SKM-1 treated with dmso at 0.1 percent for 144 hours (cell line): ENCODE results near the gene SYTL1.

Experiments used
- DNase-seq: peaks from one replicate; lab custom pipeline; 2025; ENCODE audit not compliant: unreplicated experiment; lab: John Stamatoyannopoulos, UW

The SYTL1 gene

GRCh38 chr1:27402349-27402754 is 60.5 kb downstream of the SYTL1 start:
- DNase-seq: no peak

DNA sequence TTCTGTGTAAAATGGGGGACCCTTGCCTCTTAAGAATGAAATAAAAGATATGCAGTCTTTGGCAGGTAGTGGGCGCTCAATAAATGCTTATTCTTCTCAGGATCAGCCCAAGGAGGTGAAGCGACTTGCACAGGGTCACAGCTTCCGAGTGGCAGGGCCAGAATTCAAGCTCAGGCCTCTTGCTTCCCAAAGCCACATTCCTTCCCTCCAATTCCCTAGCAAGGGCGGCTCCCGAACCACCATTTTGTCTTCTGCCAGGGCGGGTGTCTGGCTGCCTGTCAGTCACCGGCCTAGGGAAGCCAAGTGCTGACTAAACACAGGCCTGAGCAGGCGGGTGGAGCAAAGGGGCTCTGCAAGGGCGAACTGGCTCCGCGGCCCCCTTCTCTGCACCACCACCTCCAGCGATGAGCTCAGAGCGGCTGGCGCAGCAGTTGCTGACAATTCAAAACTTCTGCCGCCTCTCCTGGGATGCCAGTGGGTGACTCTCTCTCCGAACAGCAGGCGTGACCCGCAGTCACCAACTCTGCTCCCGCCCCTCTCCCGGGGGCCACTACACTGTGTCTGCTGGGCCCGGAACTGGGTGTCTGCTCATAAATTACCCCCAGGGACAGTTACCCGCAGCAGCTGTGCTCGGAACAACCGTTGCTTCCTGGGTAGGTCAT is 61.4 kb downstream of the SYTL1 start:
- no peak for DNase-seq
